Left ventricle myocardium inferior (tissue), 1 donor: ENCODE measurements around the gene XYLT1. TPM values are rescaled to one million over a fixed set of nuclear protein-coding genes. Genes with fewer than 3 reads are reported as not detected.

Experiments
- DNase-seq: peaks from one replicate; pipeline ENCODE4 v3.0.0-alpha.2; 2020
- H3K27ac ChIP-seq: fragments of 200-600 bp; replicated peaks from 2 replicates; pipeline ENCODE4 v1.8.0; 2021
- H3K27me3 ChIP-seq: fragments of 200-600 bp; 2 replicates; pipeline ENCODE4 v1.8.0; 2021; ENCODE audit warnings: low read depth
- H3K36me3 ChIP-seq: fragments of 200-600 bp; 2 replicates; pipeline ENCODE4 v1.8.0; 2021
- H3K4me1 ChIP-seq: fragments of 200-600 bp; 2 replicates; pipeline ENCODE4 v1.8.0; 2021
- H3K4me3 ChIP-seq: fragments of 200-600 bp; 2 replicates; pipeline ENCODE4 v1.8.0; 2021; ENCODE audit warnings: mild to moderate bottlenecking, moderate library complexity
- H3K9me3 ChIP-seq: fragments of 200-600 bp; replicated peaks from 2 replicates; pipeline ENCODE4 v1.8.0; 2021
- intact Hi-C: fragments of 100-400 bp; cut with micrococcal nuclease; formaldehyde crosslinking; loops from one replicate; pipeline ENCODE4 v1.11.0; 2022
- total RNA-seq: library from RNA; stranded (reverse); fragmentation: NEBNext Ultra II Directional; extraction: Animal tissue kit (Norgen Biotek cat#: 25700); gene quantifications from one replicate; pipeline ENCODE4 v1.2.1, GENCODE V29; 2021
- TF ChIP-seq, protein P1 (sequence below): fragments of 200-600 bp; IDR thresholded peaks from 2 replicates; pipeline ENCODE4 v1.8.0; 2021; ENCODE audit warnings: antibody characterized with exemption, mild to moderate bottlenecking, borderline replicate concordance
- donor health status: DM: no; HTN: yes; CAD: no; lungs with severe emphysema.

The XYLT1 gene
- total RNA-seq, 1 donor from 2014 or later = 1.4 TPM

DNA sequence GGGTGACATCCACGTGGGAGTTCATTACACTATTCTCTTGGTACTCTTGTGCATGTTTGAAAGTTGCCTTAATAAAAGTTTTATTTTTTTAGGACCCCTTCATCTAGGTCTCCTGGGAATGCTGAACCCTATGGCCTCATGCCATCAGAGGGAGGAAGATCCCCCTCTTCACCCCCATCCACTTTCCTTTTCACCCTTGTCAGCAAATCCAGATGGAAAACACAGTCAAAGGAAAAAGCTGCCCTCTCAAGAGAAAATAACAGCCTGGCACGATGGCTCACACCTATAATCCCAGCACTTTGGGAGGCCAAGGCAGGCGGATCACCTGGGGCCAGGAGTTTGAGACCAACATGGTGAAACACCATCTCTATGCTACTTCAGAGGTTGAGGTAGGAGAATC is 274.2 kb downstream of the XYLT1 start:
- no peaks in the 10 kb centered on the region for H3K36me3 ChIP-seq
- DNase-seq = no peak
- H3K4me1 ChIP-seq = no peaks in the 10 kb centered on the region
- TF ChIP-seq, protein P1, sequence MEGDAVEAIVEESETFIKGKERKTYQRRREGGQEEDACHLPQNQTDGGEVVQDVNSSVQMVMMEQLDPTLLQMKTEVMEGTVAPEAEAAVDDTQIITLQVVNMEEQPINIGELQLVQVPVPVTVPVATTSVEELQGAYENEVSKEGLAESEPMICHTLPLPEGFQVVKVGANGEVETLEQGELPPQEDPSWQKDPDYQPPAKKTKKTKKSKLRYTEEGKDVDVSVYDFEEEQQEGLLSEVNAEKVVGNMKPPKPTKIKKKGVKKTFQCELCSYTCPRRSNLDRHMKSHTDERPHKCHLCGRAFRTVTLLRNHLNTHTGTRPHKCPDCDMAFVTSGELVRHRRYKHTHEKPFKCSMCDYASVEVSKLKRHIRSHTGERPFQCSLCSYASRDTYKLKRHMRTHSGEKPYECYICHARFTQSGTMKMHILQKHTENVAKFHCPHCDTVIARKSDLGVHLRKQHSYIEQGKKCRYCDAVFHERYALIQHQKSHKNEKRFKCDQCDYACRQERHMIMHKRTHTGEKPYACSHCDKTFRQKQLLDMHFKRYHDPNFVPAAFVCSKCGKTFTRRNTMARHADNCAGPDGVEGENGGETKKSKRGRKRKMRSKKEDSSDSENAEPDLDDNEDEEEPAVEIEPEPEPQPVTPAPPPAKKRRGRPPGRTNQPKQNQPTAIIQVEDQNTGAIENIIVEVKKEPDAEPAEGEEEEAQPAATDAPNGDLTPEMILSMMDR = no peak
- no peaks in the 10 kb centered on the region for H3K27me3 ChIP-seq
- H3K9me3 ChIP-seq = no peaks in the 10 kb centered on the region
- intact Hi-C loops = no loop called here
- no peak overlapping the region for H3K27ac ChIP-seq
- no peak overlapping the region for H3K4me3 ChIP-seq

DNA sequence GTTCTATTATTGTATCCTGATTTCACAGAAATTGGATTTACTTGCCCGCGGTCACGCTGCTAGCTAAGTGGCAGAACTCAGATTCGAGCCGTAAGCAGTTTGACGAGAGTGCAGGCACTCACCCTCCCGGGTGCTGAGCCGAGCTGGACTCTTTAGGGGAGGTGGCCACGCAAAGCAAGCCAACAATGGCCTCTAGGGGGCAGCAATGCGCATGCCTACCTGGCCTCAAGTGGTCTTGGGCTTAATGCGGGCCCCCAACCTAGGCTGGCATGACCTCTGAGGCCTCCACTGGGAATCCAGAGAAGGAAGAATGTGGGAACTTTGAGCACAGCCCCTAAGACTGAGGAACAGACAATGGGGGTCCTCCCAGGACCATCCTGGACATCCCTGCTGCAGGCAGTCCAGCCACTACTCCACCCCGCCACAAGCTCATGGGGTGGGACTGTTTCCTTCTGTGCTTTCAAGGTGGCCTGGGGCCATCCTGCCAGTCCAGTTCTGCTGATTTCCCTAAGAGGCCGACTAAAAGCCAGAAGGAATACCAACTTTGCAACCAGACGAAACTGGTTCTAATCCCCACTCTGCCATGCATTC is 276.5 kb downstream of the XYLT1 start:
- intact Hi-C loops = no loop called here

DNA sequence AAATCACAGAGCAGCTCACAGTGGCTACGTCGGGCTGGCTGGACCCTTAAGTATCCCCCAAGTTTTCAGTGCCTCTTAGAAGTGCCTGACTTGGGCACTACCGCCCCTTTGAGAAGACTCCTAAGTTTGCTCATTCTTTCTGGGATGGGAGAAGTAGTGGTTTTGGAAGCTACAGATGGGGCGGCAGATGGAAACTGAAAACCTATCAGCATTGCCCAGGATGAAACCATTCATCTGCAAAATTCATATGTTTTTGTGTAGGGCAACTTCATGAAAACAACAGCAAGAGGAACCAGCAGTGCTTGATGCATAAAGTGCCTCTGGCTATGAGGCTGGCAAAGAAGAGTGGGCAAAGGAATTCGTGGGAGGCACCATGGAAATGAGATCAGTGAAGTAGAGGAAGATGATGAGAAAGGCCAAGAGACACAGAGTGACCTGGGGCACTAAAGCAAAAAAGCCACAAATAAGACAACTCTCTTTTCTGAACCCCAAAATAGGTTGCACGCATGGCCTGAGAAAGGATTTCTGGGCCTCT is 277.1 kb downstream of the XYLT1 start:
- H3K27me3 ChIP-seq = no peaks in the 10 kb centered on the region
- TF ChIP-seq, protein P1 = no peak
- intact Hi-C loops = no loop called here
- H3K9me3 ChIP-seq = no peaks in the 10 kb centered on the region
- no peaks in the 10 kb centered on the region for H3K36me3 ChIP-seq
- no peak overlapping the region for H3K4me3 ChIP-seq
- H3K27ac ChIP-seq = no peak overlapping the region
- no peak for DNase-seq
- no peaks in the 10 kb centered on the region for H3K4me1 ChIP-seq

More for the DNA sequence above, 276.5 kb downstream of the XYLT1 start:
- H3K27ac ChIP-seq = no peak overlapping the region
- H3K36me3 ChIP-seq = no peaks in the 10 kb centered on the region
- TF ChIP-seq, protein P1 = peak; percentile 64
- no peaks in the 10 kb centered on the region for H3K9me3 ChIP-seq
- no peaks in the 10 kb centered on the region for H3K27me3 ChIP-seq
- H3K4me3 ChIP-seq = no peak overlapping the region
- H3K4me1 ChIP-seq = no peaks in the 10 kb centered on the region
- peak; percentile 27 for DNase-seq

DNA sequence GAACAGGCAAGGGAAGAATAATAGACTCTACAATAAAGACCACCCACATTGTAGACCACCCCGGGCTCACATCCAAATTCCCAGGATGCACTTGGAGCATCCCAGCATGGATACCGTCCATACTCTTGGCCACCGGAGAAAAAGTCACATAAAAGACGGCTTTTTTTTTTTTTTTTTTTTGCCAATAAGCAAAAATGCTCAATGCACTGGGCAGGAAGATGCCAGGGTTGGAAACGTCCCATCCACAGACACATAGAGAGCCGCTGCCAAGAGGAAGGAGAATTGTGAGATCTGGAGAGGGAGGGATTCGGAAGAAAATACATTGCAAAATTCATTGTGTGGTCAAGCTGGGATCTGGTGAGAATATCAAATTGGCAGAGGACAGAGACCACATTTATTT is 286.7 kb downstream of the XYLT1 start:
- Histone ChIP-seq H3K27ac (no peak overlapping the region), H3K9me3 (no peaks in the 10 kb centered on the region), H3K4me3 (no peak overlapping the region), H3K27me3 (no peaks in the 10 kb centered on the region), H3K4me1 (no peaks in the 10 kb centered on the region), H3K36me3 (no peaks in the 10 kb centered on the region)
- intact Hi-C loops = no loop called here
- no peak for DNase-seq
- TF ChIP-seq, protein P1 = no peak

DNA sequence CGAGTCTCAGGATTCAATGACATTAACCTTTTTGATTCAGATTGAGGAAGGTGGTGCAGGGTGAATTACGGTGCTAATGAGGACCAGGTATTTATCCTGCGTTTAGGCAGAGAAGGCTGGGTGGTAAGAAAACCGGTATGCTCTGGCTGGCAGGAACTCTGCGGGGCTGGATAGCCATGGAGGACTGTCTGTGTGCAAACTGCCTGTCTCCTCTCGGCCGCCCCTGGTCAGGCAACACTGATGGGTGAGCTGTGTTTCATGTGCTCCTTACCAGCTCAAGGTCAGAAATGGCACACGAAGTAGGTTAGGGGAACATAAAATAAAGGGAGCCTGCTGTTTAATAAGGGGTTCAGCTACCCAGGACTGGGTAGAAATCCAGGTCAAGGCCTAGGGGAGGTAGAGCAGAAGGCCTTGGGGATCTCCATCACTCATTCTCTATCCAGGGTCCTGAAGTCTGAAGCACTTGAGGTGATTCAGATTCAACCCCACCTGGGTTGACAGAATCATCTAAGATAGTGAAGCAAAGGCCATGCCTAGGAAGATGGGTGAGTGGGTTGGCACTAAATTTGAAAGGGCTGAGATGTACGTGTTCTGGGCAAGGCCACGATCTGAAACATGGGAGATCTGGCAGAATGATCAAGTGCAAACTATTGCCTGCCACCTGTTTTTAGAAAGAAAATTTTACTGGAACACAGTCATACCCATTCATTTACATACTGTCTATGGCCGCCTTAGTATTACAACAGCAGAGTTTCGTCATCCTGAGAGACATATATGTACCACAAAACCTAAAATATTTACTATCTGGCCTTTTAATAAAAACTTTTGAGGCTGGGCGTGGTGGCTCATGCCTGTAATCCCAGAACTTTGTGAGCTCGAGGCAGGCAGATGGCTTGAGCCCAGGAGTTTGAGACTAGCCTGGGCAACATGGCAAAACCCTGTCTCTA is 292.5 kb downstream of the XYLT1 start:
- no peak for DNase-seq
- H3K36me3 ChIP-seq = no peaks in the 10 kb centered on the region
- no peak overlapping the region for H3K4me3 ChIP-seq
- TF ChIP-seq, protein P1 = no peak
- H3K9me3 ChIP-seq = no peaks in the 10 kb centered on the region
- intact Hi-C loops = no loop called here
- no peak overlapping the region for H3K27ac ChIP-seq
- no peaks in the 10 kb centered on the region for H3K4me1 ChIP-seq
- no peaks in the 10 kb centered on the region for H3K27me3 ChIP-seq
